HG03442 (cell line): ENCODE data around the gene CLC.
"Not testable (repeated sequence)": the region's sequence is repeated elsewhere in the genome, so short reads cannot be mapped to it uniquely, and the experiment has no call there.

Experiments
- ATAC-seq: cut with Tn5 transposase; IDR thresholded peaks from one replicate; pipeline ENCODE4 v1.9.1; 2021; ENCODE audit warnings: mild to moderate bottlenecking, moderate library complexity; ENCODE audit not compliant: unreplicated experiment

CLC gene

GRCh38 chr19:39731685-39732084 lies 6.1 kb downstream of the CLC start:
- no peak for ATAC-seq

- ATAC-seq, result no peak
These were observed 8.2 kb downstream of the CLC start for GRCh38 chr19:39729594-39729993.

GRCh38 chr19:39728040-39728439 lies 9.8 kb downstream of the CLC start:
- ATAC-seq, result no peak

- ATAC-seq, result no peak
These were observed 10.6 kb downstream of the CLC start for GRCh38 chr19:39727070-39727800.

GRCh38 chr19:39725995-39726394 lies 11.8 kb downstream of the CLC start:
- ATAC-seq, result no peak

GRCh38 chr19:39720144-39720543 lies 17.7 kb downstream of the CLC start:
- ATAC-seq, result not testable (repeated sequence)

GRCh38 chr19:39710333-39710890 lies 27.4 kb downstream of the CLC start:
- no peak for ATAC-seq

- ATAC-seq, result no peak
These were observed 28.6 kb downstream of the CLC start for GRCh38 chr19:39709026-39709872.

- no peak for ATAC-seq
These were observed 29.2 kb downstream of the CLC start for GRCh38 chr19:39708594-39708993.

- ATAC-seq, result no peak
These were observed 32.1 kb downstream of the CLC start for GRCh38 chr19:39705578-39706188.

- no peak for ATAC-seq
These were observed 33.4 kb downstream of the CLC start, which contains the start of gene LGALS14 for GRCh38 chr19:39704181-39705044. LGALS14 (plus strand) TSS chr19:39704481; CDS start chr19:39704529, 48 bp downstream.

- no peak for ATAC-seq
These were observed 36.5 kb downstream of the CLC start for GRCh38 chr19:39701291-39701690.

GRCh38 chr19:39698535-39698934 lies 39.3 kb downstream of the CLC start:
- no peak for ATAC-seq

GRCh38 chr19:39696387-39696786 lies 41.4 kb downstream of the CLC start:
- no peak for ATAC-seq

GRCh38 chr19:39695759-39696158 lies 42.1 kb downstream of the CLC start:
- ATAC-seq, result no peak

- ATAC-seq, result no peak
These were observed 45.0 kb downstream of the CLC start for GRCh38 chr19:39692822-39693221.

- ATAC-seq, result no peak
These were observed 45.7 kb downstream of the CLC start for GRCh38 chr19:39692166-39692565.

GRCh38 chr19:39688637-39689036 lies 49.2 kb downstream of the CLC start:
- not testable (repeated sequence) for ATAC-seq

- no peak for ATAC-seq
These were observed 51.1 kb downstream of the CLC start for GRCh38 chr19:39686739-39687138.

- ATAC-seq, result no peak
These were observed 53.6 kb downstream of the CLC start for GRCh38 chr19:39684267-39684666.
